Ureter (tissue), 1 donor: Measurements from ENCODE around the gene GMIP. TPM values are rescaled to one million over a fixed set of nuclear protein-coding genes. Genes with fewer than 3 reads are reported as not detected.
"Not testable (repeated sequence)": the region's sequence is repeated elsewhere in the genome, so short reads cannot be mapped to it uniquely, and the experiment has no call there.

Source experiments
- DNase-seq: peaks from one replicate; pipeline ENCODE4 v3.0.0-alpha.2; 2020; ENCODE audit warnings: low spot score
- total RNA-seq: library from RNA; stranded (reverse); gene quantifications from one replicate; pipeline ENCODE4 v1.2.4, GENCODE V29; 2023
- donor health status: DM: yes; HTN: yes; CAD: no.

The GMIP gene
- total RNA-seq, 1 donor from 2014 or later = 25.0 TPM

DNA sequence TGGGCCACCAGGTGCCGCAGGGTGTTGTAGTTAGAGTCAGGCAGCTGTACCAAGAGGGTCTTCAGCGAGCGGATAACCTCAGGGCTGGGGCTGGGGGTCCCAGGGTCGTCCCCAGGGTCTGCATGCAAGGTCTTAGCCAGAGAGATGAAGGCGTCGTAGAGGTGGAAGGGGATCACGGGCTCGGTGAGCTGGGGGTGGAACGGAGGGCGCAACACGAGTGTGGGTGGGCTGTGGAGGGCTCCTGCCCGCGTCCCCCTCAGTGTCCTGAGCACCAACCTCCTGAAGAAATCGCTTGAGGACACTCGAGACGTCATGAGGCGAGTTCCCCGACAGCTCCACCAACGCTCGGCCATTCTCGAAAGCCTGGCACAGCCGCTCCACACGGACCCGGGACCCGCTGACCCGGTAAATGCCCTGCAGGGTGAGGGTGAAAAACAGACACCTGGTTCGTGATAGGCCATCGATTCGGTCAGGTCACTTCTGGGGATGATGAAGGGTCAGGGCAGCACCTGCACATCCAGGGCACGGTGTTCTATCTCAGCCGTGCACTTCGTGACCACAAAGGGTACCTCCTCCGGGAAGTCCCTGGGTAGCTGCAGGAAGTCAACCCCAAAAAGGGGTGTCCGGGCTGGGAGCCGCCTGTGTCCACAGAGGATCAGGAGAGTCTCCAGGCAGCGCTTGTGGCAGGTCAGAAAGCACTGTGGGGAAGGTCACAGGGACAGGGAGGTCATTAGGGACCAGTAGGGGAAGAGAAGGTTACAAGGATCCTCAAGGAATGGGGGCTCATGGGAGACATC is 8.7 kb downstream of the GMIP start:
- DNase-seq = no peak

GRCh38 chr19:19633711-19634515 is 9.5 kb downstream of the GMIP start:
- DNase-seq = no peak

DNA sequence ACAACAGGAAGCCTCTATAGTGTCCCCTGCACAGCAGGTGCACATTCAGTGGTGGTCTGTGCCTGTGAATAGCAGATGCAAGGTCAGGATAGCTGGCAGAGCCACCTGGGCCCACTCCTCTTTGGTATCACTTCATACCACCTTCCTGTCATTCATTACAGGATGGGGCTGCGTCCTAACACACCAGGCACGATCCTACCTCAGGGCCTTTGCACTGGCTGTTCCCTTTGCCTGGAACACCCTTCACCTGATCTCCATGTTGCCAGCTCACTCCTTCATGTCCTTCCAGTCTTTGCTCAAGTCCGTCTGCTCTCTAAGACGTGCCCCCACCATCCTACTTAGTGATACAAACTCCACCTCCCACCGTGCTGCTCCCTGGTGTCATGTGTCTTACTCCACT is 10.8 kb downstream of the GMIP start:
- DNase-seq = no peak

- DNase-seq = no peak
Observed at GRCh38 chr19:19631346-19631745, 12.1 kb downstream of the GMIP start.

DNA sequence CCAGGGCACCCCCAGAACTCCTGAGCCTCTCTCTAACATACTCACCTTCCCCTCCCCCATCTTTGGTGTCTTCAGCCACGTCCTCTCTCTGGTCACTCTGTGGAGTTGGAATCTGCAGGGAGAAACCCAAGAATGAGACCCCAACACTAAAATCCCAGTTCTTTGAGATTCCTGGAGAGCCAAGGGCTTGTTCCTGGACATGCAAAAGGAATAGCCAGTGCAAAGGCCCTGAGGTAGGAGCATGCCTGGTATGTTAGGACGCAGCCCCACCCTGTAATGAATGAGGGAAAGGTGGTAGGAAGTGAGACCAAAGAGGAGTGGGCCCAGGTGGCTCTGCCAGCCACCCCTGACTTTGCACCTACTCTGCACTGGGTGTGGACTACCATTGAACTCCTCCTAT is 13.0 kb downstream of the GMIP start:
- no peak for DNase-seq

GRCh38 chr19:19630062-19630414 is 13.4 kb downstream of the GMIP start:
- no peak for DNase-seq

- DNase-seq = peak; percentile 74
Observed at GRCh38 chr19:19628501-19629134, 14.8 kb downstream of the GMIP start.

- no peak for DNase-seq
Observed at GRCh38 chr19:19627621-19628500, 15.6 kb downstream of the GMIP start, which contains the start of gene LPAR2. Gene LPAR2 (minus strand): TSS chr19:19628220. CDS start chr19:19627275, 945 bp downstream.

DNA sequence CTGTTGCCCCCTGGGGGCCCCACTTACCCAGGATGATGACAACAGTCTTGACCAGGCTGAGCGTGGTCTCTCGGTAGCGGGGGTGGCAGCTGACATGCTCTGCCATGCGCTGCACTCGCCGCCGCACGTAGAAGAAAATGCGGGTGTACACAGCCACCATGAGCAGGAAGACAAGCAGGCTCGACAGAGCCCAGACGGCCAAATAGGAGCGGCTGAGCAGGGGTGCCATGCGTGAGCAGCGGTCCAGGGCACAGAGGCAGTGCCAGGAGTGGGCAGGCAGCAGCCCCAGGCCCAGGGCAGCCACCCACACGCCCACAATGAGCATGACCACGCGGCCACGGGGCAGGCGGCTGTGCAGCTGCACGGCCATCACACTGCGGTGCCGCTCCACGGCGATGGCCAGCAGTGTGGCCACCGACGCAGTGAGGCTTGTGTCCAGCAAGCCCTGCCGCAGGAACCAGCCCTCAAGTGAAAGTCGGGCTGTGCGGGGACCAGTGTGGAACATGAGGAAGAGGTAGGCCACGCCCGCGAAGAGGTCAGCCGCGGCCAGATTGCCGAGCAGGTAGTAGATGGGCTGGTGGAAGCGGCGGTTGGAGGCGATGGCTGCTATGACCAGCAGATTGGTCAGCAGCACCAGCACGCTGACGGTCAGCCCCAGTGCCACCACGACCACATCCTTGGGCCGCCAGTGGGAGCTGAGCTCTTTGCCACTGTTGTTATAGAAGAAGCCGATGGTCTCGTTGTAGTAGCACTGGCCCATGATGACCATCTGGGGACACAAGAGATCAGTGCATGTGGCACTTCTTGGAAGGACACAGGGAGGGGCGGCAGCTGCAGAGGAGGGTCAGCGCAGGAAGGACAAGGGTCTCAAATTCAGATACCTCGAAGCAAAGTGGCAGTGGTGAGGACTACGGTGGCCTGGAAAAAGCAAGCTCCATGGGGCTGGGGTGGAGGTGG is 16.7 kb downstream of the GMIP start:
- DNase-seq = no peak

- DNase-seq = no peak
Observed at GRCh38 chr19:19624032-19624570, 19.4 kb downstream of the GMIP start.

- no peak for DNase-seq
Observed at GRCh38 chr19:19623383-19623782, 20.1 kb downstream of the GMIP start.

GRCh38 chr19:19619849-19620210 is 23.6 kb downstream of the GMIP start:
- DNase-seq = no peak

DNA sequence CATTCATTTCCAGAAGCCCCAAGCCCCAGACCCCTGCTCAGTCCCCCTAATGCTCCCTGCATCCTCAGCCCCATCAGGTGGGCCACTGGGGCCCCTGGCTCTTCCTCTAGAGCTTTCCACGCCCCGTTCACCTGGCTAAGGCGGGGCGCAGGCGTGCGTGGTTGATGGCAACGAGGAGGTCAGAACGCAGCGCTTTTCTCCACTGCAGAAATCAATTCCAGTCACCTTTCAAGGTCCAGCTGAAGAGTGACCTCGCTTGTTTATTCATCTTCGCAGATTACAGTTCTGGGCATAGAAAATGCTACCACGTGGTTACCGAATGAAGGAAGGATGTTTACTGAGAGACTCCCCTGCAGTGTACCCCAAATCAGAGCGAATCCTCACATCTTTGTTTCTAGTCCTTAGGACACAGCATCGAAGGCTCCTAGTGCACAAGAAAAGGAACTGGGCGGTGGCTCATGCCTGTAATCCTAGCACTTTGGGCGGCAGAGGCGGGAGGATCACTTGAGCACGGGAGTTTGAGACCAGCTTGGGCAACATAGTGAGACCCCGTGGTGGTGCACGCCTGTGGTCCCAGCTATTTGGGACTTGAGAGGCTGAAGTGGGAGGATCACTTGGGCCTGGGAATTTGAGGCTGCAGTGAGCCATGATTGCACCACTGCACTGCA is 24.1 kb downstream of the GMIP start:
- DNase-seq = no peak

DNA sequence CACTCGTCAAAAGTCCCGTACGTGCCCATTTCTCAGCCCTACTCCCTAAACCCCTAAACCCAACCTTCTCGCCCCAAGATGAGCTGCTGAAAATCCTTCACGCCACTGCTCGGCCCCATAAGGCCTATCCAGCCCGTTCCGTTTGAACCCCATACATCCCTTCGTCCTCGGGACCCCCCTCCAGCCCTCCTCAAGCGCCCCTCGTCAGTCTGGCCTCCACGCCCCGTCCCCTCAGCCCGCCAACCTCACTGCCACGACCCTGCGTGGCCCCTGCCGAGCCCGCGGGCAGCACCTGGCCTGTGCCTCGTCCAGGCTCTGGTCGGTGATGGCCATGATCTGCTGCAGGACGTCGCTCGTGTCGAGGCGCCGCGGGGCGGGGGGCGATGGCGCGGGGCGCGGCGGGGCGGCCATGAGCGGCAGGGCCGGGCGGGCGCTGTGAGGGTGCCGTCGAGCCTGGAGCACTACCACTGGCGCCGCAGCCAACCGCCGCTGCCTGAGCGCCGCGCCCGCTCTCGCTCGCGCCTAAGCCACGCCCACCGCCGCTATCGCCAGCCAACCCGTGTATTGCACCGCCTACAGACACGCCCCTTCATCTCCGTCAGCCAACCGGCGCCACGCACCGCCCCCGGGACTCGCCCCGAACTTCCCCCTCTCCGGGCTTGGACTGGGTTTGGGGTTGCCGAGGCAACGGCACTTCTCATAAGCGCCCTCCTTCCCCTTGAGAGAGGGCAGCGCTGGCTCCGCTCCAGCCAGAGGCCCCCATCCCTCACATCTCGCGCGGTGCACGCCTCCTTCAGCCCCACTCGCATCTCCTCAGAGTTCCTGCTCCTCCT is 25.0 kb downstream of the GMIP start, which contains the start of gene PBX4:
TSS of gene PBX4 (minus strand) at position 469 of the 833 bp plus-strand sequence. CDS start at position 411, 58 bp downstream.
- peak; percentile 96 for DNase-seq

DNA sequence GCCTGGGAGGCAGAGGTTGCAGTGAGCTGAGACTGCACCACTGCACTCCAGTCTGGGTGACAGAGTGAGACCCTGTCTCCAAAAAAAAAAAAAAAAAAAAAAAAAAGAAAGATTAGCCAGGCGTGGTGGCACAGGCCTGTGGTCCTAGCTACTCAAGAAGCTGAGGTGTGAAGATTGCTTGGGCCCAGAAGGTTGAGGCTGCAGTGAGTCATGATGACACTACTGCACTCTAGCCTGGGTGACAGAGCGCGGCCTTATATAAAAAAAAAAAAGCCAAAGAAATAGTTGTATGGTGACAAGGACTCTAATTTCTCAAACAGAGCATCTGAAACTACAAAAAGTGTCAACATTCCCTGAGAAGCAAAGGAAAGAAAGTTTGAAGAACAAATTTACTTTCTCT is 28.4 kb downstream of the GMIP start:
- no peak for DNase-seq

GRCh38 chr19:19613506-19613905 is 30.0 kb downstream of the GMIP start:
- no peak for DNase-seq

DNA sequence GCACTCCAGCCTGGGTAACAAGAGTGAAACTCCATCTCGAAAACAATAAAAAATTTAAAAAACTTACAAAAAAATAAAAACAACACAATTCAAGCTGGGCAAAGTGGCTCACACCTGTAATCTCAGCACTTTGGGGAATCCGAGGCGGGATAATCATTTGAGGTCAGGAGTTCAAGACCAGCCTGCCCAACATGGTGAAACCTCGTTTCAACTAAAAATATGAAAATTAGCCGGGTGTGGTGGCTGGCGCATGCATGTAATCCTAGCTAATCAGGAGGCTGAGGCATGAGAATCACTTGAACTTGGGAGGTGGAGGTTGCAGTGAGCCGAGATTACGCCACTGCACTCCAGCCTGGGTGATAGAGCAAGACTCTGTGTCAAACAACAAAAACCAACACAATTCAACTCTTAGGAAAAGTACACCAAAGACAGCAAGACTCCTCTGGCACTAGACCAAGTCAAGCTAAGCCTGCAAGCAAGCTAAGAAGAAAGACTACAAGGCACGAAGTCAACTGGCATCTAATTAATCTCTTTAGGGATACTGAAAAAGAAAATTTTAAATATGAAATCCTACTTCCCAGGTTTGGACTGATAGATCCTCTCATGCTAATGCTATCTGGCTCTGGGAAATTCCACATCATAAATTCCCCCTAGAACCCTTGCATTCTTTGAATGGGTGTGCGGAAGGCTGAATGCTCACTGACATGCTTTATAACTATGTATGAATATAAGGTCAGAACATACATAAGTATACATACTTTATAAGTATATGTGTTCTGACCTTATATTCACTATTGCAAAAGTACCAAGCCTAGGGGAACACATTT is 32.9 kb downstream of the GMIP start:
- DNase-seq = no peak

GRCh38 chr19:19606686-19607085 is 36.8 kb downstream of the GMIP start:
- DNase-seq = not testable (repeated sequence)
